PC-3 (cell line): ENCODE results near the gene KLK15. TPM values are rescaled to one million over a fixed set of nuclear protein-coding genes. Genes with fewer than 3 reads are reported as not detected.

ENCODE experiments used
- ATAC-seq: fragments of 200-7000 bp; cut with Tn5 transposase; 2 replicates; pipeline ENCODE4 v1.9.1; 2020; ENCODE audit warnings: mild to moderate bottlenecking, moderate library complexity
- BruUV-seq: library from RNA; stranded (reverse); fragments of 400-500 nt; replicated peaks from 2 replicates; lab custom pipeline; 2021; lab: Mats Ljungman, UMichigan
- CTCF ChIA-PET: fragments of 300-600 bp; sonication (Branson Sonifier 250); formaldehyde crosslinking; loops from one replicate; lab custom pipeline; 2022; ENCODE audit warnings: antibody characterized with exemption; lab: Charles Lee
- POLR2A ChIA-PET: fragments of 300-600 bp; sonication (Branson Sonifier 250); formaldehyde crosslinking; loops from one replicate; lab custom pipeline; 2022; ENCODE audit warnings: antibody characterized with exemption; ENCODE audit not compliant: unreplicated experiment; lab: Charles Lee
- DNase-seq: peaks from one replicate; pipeline ENCODE4 v3.0.0-alpha.2; 2015
- H2AFZ ChIP-seq: fragments of 300-600 bp; sonication (generic); 2 replicates; pipeline ENCODE4 v1.6.0; 2016; ENCODE audit warnings: antibody characterized with exemption, low read length
- H3F3A ChIP-seq: fragments of 300-600 bp; sonication (generic); one replicate; pipeline ENCODE4 v1.6.0; 2017; ENCODE audit warnings: antibody characterized with exemption, low read length, control low read depth, mild to moderate bottlenecking; ENCODE audit not compliant: unreplicated experiment
- H3K27ac ChIP-seq: fragments of 300-600 bp; sonication (generic); 2 replicates; pipeline ENCODE4 v1.5.1; 2016; ENCODE audit warnings: mild to moderate bottlenecking, low read length
- H3K27me3 ChIP-seq: fragments of 300-600 bp; sonication (generic); 2 replicates; pipeline ENCODE4 v1.6.1; 2016; ENCODE audit warnings: low read length, mixed read lengths
- H3K36me3 ChIP-seq: fragments of 300-600 bp; sonication (generic); 2 replicates; pipeline ENCODE4 v1.6.1; 2016; ENCODE audit warnings: low read depth, mixed run types, low read length, mixed read lengths
- H3K4me1 ChIP-seq: fragments of 300-600 bp; sonication (generic); 2 replicates; pipeline ENCODE4 v1.5.1; 2016; ENCODE audit warnings: low read length; ENCODE audit not compliant: insufficient read depth
- H3K4me2 ChIP-seq: fragments of 300-600 bp; sonication (generic); 2 replicates; pipeline ENCODE4 v1.6.0; 2016; ENCODE audit warnings: low read length
- H3K4me3 ChIP-seq: fragments of 300-600 bp; sonication (generic); 2 replicates; pipeline ENCODE4 v1.5.1; 2016; ENCODE audit warnings: mild to moderate bottlenecking, low read length, mixed read lengths
- H3K79me2 ChIP-seq: fragments of 300-600 bp; sonication (generic); 2 replicates; pipeline ENCODE4 v1.6.1; 2017; ENCODE audit warnings: low read length, mixed read lengths
- H3K9ac ChIP-seq: fragments of 300-600 bp; sonication (generic); 2 replicates; pipeline ENCODE4 v1.6.0; 2016; ENCODE audit warnings: mild to moderate bottlenecking, low read length
- H3K9me2 ChIP-seq: fragments of 300-600 bp; sonication (generic); replicated peaks from 2 replicates; pipeline ENCODE4 v1.6.1; 2016; ENCODE audit warnings: mixed run types, low read length, mixed read lengths
- H3K9me3 ChIP-seq: fragments of 300-600 bp; sonication (generic); 2 replicates; pipeline ENCODE4 v1.6.1; 2016; ENCODE audit warnings: low read length, mixed read lengths
- H4K20me1 ChIP-seq: fragments of 300-600 bp; sonication (generic); 2 replicates; pipeline ENCODE4 v1.6.1; 2016; ENCODE audit warnings: low read length, mixed read lengths
- EZH2 ChIP-seq: fragments of 300-600 bp; sonication (generic); IDR thresholded peaks from one replicate; pipeline ENCODE4 v1.6.1; 2017; ENCODE audit warnings: antibody characterized with exemption, mild to moderate bottlenecking, low read length; ENCODE audit not compliant: unreplicated experiment
- EZH2phosphoT487 ChIP-seq: fragments of 300-600 bp; sonication (generic); IDR thresholded peaks from 2 replicates; pipeline ENCODE4 v1.6.1; 2018; ENCODE audit warnings: mild to moderate bottlenecking, antibody characterized with exemption, low read length, borderline replicate concordance
- intact Hi-C: fragments of 100-400 bp; cut with micrococcal nuclease; formaldehyde crosslinking; loops from 2 replicates; pipeline ENCODE4 v1.9.0; 2023
- total RNA-seq: library from RNA; depleted of rRNA; stranded (reverse); fragments of >200 nt; gene quantifications from 2 replicates; pipeline ENCODE4 v1.2.3, GENCODE V29; 2014
- TF ChIP-seq, protein P1 (sequence below): fragments of 300-600 bp; sonication (generic); conservative IDR thresholded peaks from 2 replicates; pipeline ENCODE4 v1.5.1; 2017; ENCODE audit warnings: antibody characterized with exemption, low read depth, mild to moderate bottlenecking, low read length

The KLK15 gene
- total RNA-seq, 1 experiment from 2014 or later: 1.3 TPM

DNA sequence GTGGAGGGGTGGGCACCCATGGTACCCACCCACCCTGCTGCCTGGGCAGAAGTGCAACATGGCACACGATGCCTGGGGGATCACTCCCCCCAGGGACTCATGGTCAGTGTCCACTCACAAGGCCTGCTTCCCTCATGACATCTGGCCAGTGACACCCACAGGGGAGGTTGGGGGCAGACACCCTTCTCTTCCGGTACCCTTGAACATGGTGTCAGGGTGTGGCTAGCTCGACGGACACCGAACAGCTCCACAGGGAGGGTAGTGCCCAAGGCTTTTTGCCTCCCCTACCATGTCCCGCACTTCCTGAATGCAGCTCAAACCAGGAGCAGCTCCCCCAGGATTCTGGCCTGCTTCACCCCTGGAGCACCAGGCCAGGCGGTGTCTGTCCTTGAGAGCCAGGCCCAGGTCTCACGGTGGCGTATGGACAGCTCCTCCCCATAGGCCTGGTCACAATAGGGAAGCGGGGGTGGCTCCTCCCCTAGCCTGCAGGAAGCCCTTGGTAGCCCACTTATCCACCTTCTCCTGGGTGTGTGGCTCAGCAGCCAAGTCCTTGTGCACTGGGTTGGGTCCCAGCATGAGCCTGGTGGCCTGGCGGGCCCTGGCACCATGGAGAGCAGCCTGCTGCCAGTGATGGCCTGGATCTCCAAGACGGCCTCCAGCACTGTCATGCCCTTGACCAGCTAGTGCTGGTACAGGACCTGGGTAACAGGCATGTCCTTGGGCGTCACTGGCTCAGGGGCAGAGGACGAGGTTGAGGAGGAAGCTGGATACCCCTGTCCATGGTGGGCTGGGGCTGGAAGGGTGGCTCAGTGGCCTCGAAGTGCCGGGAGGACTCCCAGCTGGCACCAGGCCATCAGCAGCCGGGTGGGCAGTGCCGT is 35.4 kb downstream of the KLK15 start:
- ATAC-seq: no peak
- no peak overlapping the region for H3K27ac ChIP-seq
- no peak overlapping the region for H3K9ac ChIP-seq
- intact Hi-C loops: no loop called here
- peaks cover 7% of the 10 kb centered on the region for H3F3A ChIP-seq
- H3K9me2 ChIP-seq: no peaks in the 10 kb centered on the region
- CTCF ChIA-PET: interaction anchor here (0.6 kb wide), 1 partner anchor 260 kb away, joined by 7 read pairs; no protein-coding TSS in a partner anchor
- peaks cover 58% of the 10 kb centered on the region for H3K36me3 ChIP-seq
- H3K4me3 ChIP-seq: no peak overlapping the region
- TF ChIP-seq EZH2phosphoT487 (no peak), EZH2 (no peak)
- TF ChIP-seq, protein P1, sequence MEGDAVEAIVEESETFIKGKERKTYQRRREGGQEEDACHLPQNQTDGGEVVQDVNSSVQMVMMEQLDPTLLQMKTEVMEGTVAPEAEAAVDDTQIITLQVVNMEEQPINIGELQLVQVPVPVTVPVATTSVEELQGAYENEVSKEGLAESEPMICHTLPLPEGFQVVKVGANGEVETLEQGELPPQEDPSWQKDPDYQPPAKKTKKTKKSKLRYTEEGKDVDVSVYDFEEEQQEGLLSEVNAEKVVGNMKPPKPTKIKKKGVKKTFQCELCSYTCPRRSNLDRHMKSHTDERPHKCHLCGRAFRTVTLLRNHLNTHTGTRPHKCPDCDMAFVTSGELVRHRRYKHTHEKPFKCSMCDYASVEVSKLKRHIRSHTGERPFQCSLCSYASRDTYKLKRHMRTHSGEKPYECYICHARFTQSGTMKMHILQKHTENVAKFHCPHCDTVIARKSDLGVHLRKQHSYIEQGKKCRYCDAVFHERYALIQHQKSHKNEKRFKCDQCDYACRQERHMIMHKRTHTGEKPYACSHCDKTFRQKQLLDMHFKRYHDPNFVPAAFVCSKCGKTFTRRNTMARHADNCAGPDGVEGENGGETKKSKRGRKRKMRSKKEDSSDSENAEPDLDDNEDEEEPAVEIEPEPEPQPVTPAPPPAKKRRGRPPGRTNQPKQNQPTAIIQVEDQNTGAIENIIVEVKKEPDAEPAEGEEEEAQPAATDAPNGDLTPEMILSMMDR: no peak
- H3K4me2 ChIP-seq: no peak overlapping the region
- no peak for DNase-seq
- no peaks in the 10 kb centered on the region for H3K9me3 ChIP-seq
- no peaks in the 10 kb centered on the region for H3K27me3 ChIP-seq
- H2AFZ ChIP-seq: no peak overlapping the region
- no TSS peak for BruUV-seq
- peaks cover 72% of the 10 kb centered on the region for H4K20me1 ChIP-seq
- peaks cover 46% of the 10 kb centered on the region for H3K79me2 ChIP-seq
- H3K4me1 ChIP-seq: peaks cover 12% of the 10 kb centered on the region
- POLR2A ChIA-PET: no interaction called here

DNA sequence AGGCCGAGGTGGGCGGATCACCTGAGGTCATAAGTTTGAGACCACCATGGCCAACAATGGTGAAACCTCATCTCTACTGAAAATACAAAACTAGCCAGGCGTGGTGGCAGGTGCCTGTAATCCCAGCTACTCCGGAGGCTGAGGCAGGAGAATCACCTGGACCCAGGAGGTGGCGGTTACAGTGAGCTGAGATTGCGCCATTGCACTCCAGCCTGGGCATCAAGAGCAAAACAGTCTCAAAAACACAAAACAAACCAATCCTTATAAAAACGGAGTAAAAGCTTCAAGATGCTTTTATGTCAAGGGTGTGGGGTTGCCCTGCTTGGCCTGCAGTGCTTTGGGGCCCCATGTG is 36.0 kb downstream of the KLK15 start:
- H3K4me2 ChIP-seq: no peak overlapping the region
- no TSS peak for BruUV-seq
- intact Hi-C loops: no loop called here
- no peak overlapping the region for H2AFZ ChIP-seq
- H3K4me3 ChIP-seq: no peak overlapping the region
- DNase-seq (no peak), ATAC-seq (no peak)
- ChIA-PET CTCF (interaction anchor here (0.6 kb wide), 1 partner anchor 259 kb away, joined by 7 read pairs; no protein-coding TSS in a partner anchor), POLR2A (no interaction called here)
- H3K27ac ChIP-seq: no peak overlapping the region
- peaks cover 40% of the 10 kb centered on the region for H3K79me2 ChIP-seq
- no peak overlapping the region for H3K9ac ChIP-seq
- H3K36me3 ChIP-seq: peaks cover 52% of the 10 kb centered on the region
- H3K9me3 ChIP-seq: no peaks in the 10 kb centered on the region
- H3F3A ChIP-seq: peaks cover 7% of the 10 kb centered on the region
- H4K20me1 ChIP-seq: peaks cover 66% of the 10 kb centered on the region
- H3K4me1 ChIP-seq: peaks cover 5% of the 10 kb centered on the region
- no peaks in the 10 kb centered on the region for H3K27me3 ChIP-seq
- no peak for TF ChIP-seq EZH2phosphoT487
- no peaks in the 10 kb centered on the region for H3K9me2 ChIP-seq

DNA sequence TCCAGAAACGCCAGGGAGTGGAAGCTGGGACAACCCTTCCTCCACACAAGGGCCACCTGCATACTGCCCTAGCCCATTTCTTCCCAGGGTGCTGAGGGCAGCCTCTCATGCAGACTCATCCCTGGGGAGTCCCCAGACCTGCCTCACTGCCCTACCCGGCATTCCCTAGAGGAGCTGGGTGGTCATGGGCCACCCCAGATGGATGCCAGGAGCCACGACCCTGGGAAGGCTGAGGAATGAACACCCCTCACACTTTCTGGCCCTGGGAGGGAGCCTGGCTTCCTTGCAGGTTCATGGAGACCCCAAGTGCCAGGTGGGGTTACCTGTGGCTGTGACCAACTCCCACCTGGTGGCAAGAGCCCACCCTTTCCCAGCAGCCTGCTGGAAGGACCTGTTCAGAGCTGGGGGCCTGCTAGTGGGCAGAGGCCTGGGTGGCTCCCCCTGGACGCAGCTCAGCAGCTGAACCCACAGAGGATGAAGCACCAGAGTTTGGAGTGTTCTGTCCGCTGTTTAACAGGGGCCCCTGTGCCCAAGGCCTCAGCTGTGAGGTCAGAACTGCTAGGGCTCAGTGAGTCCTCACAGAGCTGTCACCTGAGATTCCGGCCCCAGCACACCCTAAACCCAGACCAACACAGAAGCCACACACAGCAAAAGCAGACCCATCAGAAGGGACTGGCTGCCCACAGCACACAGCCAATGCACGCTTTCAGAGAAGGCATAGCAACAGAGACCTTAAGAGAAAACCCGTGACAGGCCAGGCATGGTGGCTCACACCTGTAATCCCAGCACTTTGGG is 36.5 kb downstream of the KLK15 start:
- Histone ChIP-seq H3K9me3 (no peaks in the 10 kb centered on the region), H3K27me3 (no peaks in the 10 kb centered on the region), H3K4me2 (no peak overlapping the region), H3F3A (peaks cover 7% of the 10 kb centered on the region), H3K4me3 (no peak overlapping the region), H3K4me1 (no peaks in the 10 kb centered on the region), H4K20me1 (peaks cover 60% of the 10 kb centered on the region), H3K27ac (no peak overlapping the region), H3K36me3 (peaks cover 46% of the 10 kb centered on the region), H3K9me2 (no peaks in the 10 kb centered on the region), H3K9ac (no peak overlapping the region), H2AFZ (no peak overlapping the region), H3K79me2 (peaks cover 34% of the 10 kb centered on the region)
- intact Hi-C loops: no loop called here
- no TSS peak for BruUV-seq
- no peak for DNase-seq
- ChIA-PET POLR2A (no interaction called here), CTCF (interaction anchor here (0.6 kb wide), 1 partner anchor 259 kb away, joined by 7 read pairs; no protein-coding TSS in a partner anchor)
- ATAC-seq: no peak
- TF ChIP-seq EZH2: no peak
- TF ChIP-seq, protein P1: no peak
- no peak for TF ChIP-seq EZH2phosphoT487
